BLaER1 (cell line): ENCODE data around the gene C1QTNF7.

Experiments used
- H3K27ac ChIP-seq: shearing (Covaris generic); formaldehyde crosslinking; 2 replicates; pipeline ENCODE4 v1.8.1; 2022
- H3K27me3 ChIP-seq: shearing (Covaris generic); formaldehyde crosslinking; 2 replicates; pipeline ENCODE4 v1.8.1; 2022
- H3K36me3 ChIP-seq: shearing (Covaris generic); formaldehyde crosslinking; 2 replicates; pipeline ENCODE4 v1.8.1; 2022
- H3K4me1 ChIP-seq: shearing (Covaris generic); formaldehyde crosslinking; 2 replicates; pipeline ENCODE4 v1.8.1; 2022
- H3K4me2 ChIP-seq: shearing (Covaris generic); formaldehyde crosslinking; 2 replicates; pipeline ENCODE4 v1.8.1; 2022
- H3K4me3 ChIP-seq: shearing (Covaris generic); formaldehyde crosslinking; 2 replicates; pipeline ENCODE4 v1.8.1; 2022
- H3K9ac ChIP-seq: shearing (Covaris generic); formaldehyde crosslinking; 2 replicates; pipeline ENCODE4 v1.8.1; 2022
- H3K9me3 ChIP-seq: shearing (Covaris generic); formaldehyde crosslinking; 2 replicates; pipeline ENCODE4 v1.8.1; 2022
- H4K20me1 ChIP-seq: shearing (Covaris generic); formaldehyde crosslinking; 2 replicates; pipeline ENCODE4 v1.8.1; 2022
- Cebpa-rat ChIP-seq: shearing (Covaris generic); IDR thresholded peaks from 2 replicates; pipeline ENCODE4 v1.8.1; 2022

The C1QTNF7 gene

GRCh38 chr4:15479089-15479912 lies 51.5 kb downstream of the C1QTNF7 start:
- no peaks in the 10 kb centered on the region for H4K20me1 ChIP-seq

GRCh38 chr4:15479913-15480185 lies 52.0 kb downstream of the C1QTNF7 start:
- no peaks in the 10 kb centered on the region for H3K4me1 ChIP-seq
- no peak for TF ChIP-seq Cebpa-rat
- H3K27me3 ChIP-seq = no peaks in the 10 kb centered on the region
- no peak overlapping the region for H3K4me2 ChIP-seq
- H3K36me3 ChIP-seq = no peaks in the 10 kb centered on the region
- no peak overlapping the region for H3K27ac ChIP-seq
- no peaks in the 10 kb centered on the region for H3K9me3 ChIP-seq
- no peak overlapping the region for H3K9ac ChIP-seq
- no peak overlapping the region for H3K4me3 ChIP-seq
- no peaks in the 10 kb centered on the region for H4K20me1 ChIP-seq

More at GRCh38 chr4:15479089-15479912, 51.5 kb downstream of the C1QTNF7 start:
- Histone ChIP-seq H3K9me3 (no peaks in the 10 kb centered on the region), H3K36me3 (no peaks in the 10 kb centered on the region), H3K9ac (no peak overlapping the region), H3K27ac (no peak overlapping the region), H3K4me1 (no peaks in the 10 kb centered on the region), H3K27me3 (no peaks in the 10 kb centered on the region), H3K4me2 (no peak overlapping the region), H3K4me3 (no peak overlapping the region)
- no peak for TF ChIP-seq Cebpa-rat

- H3K27me3 ChIP-seq = no peaks in the 10 kb centered on the region
- H3K9me3 ChIP-seq = no peaks in the 10 kb centered on the region
- no peak for TF ChIP-seq Cebpa-rat
- H3K36me3 ChIP-seq = no peaks in the 10 kb centered on the region
- H3K4me2 ChIP-seq = no peak overlapping the region
- H3K9ac ChIP-seq = no peak overlapping the region
- no peak overlapping the region for H3K27ac ChIP-seq
- H3K4me1 ChIP-seq = no peaks in the 10 kb centered on the region
- H3K4me3 ChIP-seq = no peak overlapping the region
- no peaks in the 10 kb centered on the region for H4K20me1 ChIP-seq
These were observed 54.3 kb downstream of the C1QTNF7 start for GRCh38 chr4:15481961-15482745.

- no peaks in the 10 kb centered on the region for H3K27me3 ChIP-seq
- H3K36me3 ChIP-seq = no peaks in the 10 kb centered on the region
- no peak for TF ChIP-seq Cebpa-rat
- H3K27ac ChIP-seq = no peak overlapping the region
- no peaks in the 10 kb centered on the region for H3K9me3 ChIP-seq
- H3K4me3 ChIP-seq = no peak overlapping the region
- H4K20me1 ChIP-seq = no peaks in the 10 kb centered on the region
- no peak overlapping the region for H3K9ac ChIP-seq
- H3K4me1 ChIP-seq = no peaks in the 10 kb centered on the region
- H3K4me2 ChIP-seq = no peak overlapping the region
These were observed 55.0 kb downstream of the C1QTNF7 start for GRCh38 chr4:15482842-15483241.

GRCh38 chr4:15488136-15488535 lies 60.3 kb downstream of the C1QTNF7 start:
- no peak for TF ChIP-seq Cebpa-rat
- H3K4me3 ChIP-seq = no peak overlapping the region

GRCh38 chr4:15488658-15489470 lies 61.0 kb downstream of the C1QTNF7 start:
- Histone ChIP-seq H3K36me3 (no peaks in the 10 kb centered on the region), H4K20me1 (no peaks in the 10 kb centered on the region), H3K4me1 (no peaks in the 10 kb centered on the region), H3K4me3 (no peak overlapping the region), H3K27me3 (no peaks in the 10 kb centered on the region), H3K9ac (no peak overlapping the region), H3K9me3 (peaks cover 5% of the 10 kb centered on the region; the same call in 1 of the 2 replicates), H3K4me2 (no peak overlapping the region), H3K27ac (no peak overlapping the region)
- no peak for TF ChIP-seq Cebpa-rat

More at GRCh38 chr4:15488136-15488535, 60.3 kb downstream of the C1QTNF7 start:
- Histone ChIP-seq H4K20me1 (no peaks in the 10 kb centered on the region), H3K4me2 (no peak overlapping the region), H3K27ac (no peak overlapping the region), H3K9ac (no peak overlapping the region), H3K4me1 (no peaks in the 10 kb centered on the region), H3K9me3 (peaks cover 5% of the 10 kb centered on the region; the same call in 1 of the 2 replicates), H3K27me3 (no peaks in the 10 kb centered on the region), H3K36me3 (no peaks in the 10 kb centered on the region)

- Histone ChIP-seq H4K20me1 (no peaks in the 10 kb centered on the region), H3K4me3 (no peak overlapping the region), H3K4me2 (no peak overlapping the region), H3K9ac (no peak overlapping the region), H3K9me3 (peaks cover 5% of the 10 kb centered on the region; the same call in 1 of the 2 replicates), H3K4me1 (no peaks in the 10 kb centered on the region), H3K27ac (no peak overlapping the region), H3K36me3 (no peaks in the 10 kb centered on the region), H3K27me3 (no peaks in the 10 kb centered on the region)
- no peak for TF ChIP-seq Cebpa-rat
These were observed 61.7 kb downstream of the C1QTNF7 start for GRCh38 chr4:15489551-15489950.

GRCh38 chr4:15493411-15493810 lies 65.6 kb downstream of the C1QTNF7 start:
- Histone ChIP-seq H3K4me3 (no peak overlapping the region), H3K9ac (no peak overlapping the region), H3K4me1 (no peaks in the 10 kb centered on the region), H3K9me3 (peaks cover 10% of the 10 kb centered on the region), H4K20me1 (no peaks in the 10 kb centered on the region), H3K36me3 (no peaks in the 10 kb centered on the region), H3K4me2 (no peak overlapping the region), H3K27me3 (no peaks in the 10 kb centered on the region), H3K27ac (no peak overlapping the region)
- no peak for TF ChIP-seq Cebpa-rat

GRCh38 chr4:15495621-15496020 lies 67.8 kb downstream of the C1QTNF7 start:
- Histone ChIP-seq H3K27ac (no peak overlapping the region), H3K4me3 (no peak overlapping the region), H3K4me2 (no peak overlapping the region), H3K9me3 (peaks cover 7% of the 10 kb centered on the region), H3K27me3 (no peaks in the 10 kb centered on the region), H3K4me1 (no peaks in the 10 kb centered on the region), H4K20me1 (no peaks in the 10 kb centered on the region), H3K9ac (no peak overlapping the region), H3K36me3 (no peaks in the 10 kb centered on the region)
- no peak for TF ChIP-seq Cebpa-rat
